Endodermal cell (in vitro differentiated cells): Measurements from ENCODE around the gene CNTN4. TPM values are rescaled to one million over a fixed set of nuclear protein-coding genes. Genes with fewer than 3 reads are reported as not detected.

Experiments used
- DNase-seq: peaks from one replicate; pipeline ENCODE4 v3.0.0-alpha.2; 2017
- H3K27ac ChIP-seq: 2 replicates; pipeline ENCODE4 v1.5.1; 2013; ENCODE audit warnings: mild to moderate bottlenecking, low read depth, low read length, moderate library complexity
- H3K27me3 ChIP-seq: 2 replicates; pipeline ENCODE4 v1.6.1; 2013; ENCODE audit warnings: mild to moderate bottlenecking, low read length, moderate library complexity; ENCODE audit not compliant: insufficient read depth, control insufficient read depth, poor library complexity, severe bottlenecking
- H3K36me3 ChIP-seq: 2 replicates; pipeline ENCODE4 v1.7.0; 2013; ENCODE audit warnings: mild to moderate bottlenecking, low read length, moderate library complexity; ENCODE audit not compliant: control insufficient read depth, insufficient read depth
- H3K4me1 ChIP-seq: one replicate; pipeline ENCODE4 v1.7.0; 2013; ENCODE audit warnings: low read length; ENCODE audit not compliant: control insufficient read depth, insufficient read depth
- H3K4me3 ChIP-seq: 2 replicates; pipeline ENCODE4 v1.5.1; 2013; ENCODE audit warnings: mild to moderate bottlenecking, low read length, moderate library complexity
- H3K9ac ChIP-seq: 2 replicates; pipeline ENCODE4 v1.6.1; 2013; ENCODE audit warnings: mild to moderate bottlenecking, low read length, moderate library complexity; ENCODE audit not compliant: poor library complexity, severe bottlenecking; ENCODE audit errors: extremely low read depth
- H3K9me3 ChIP-seq: 2 replicates; pipeline ENCODE4 v1.6.1; 2013; ENCODE audit warnings: mild to moderate bottlenecking, low read length, moderate library complexity; ENCODE audit not compliant: control insufficient read depth
- H3K27ac Mint-ChIP-seq: 2 replicates; pipeline ENCODE4 v1.8.0; 2020; ENCODE audit warnings: mixed read lengths
- H3K27me3 Mint-ChIP-seq: 2 replicates; pipeline ENCODE4 v1.8.0; 2021; ENCODE audit warnings: mild to moderate bottlenecking, mixed read lengths; ENCODE audit not compliant: insufficient read depth
- H3K36me3 Mint-ChIP-seq: 2 replicates; pipeline ENCODE4 v1.8.0; 2020; ENCODE audit warnings: low read depth, mixed read lengths
- H3K4me1 Mint-ChIP-seq: 2 replicates; pipeline ENCODE4 v1.8.0; 2020; ENCODE audit warnings: mixed read lengths
- H3K4me3 Mint-ChIP-seq: 2 replicates; pipeline ENCODE4 v1.8.0; 2020; ENCODE audit warnings: mild to moderate bottlenecking, moderate library complexity, mixed read lengths
- H3K9me3 Mint-ChIP-seq: 2 replicates; pipeline ENCODE4 v1.8.0; 2020; ENCODE audit warnings: mild to moderate bottlenecking, mixed read lengths
- CTCF ChIP-seq: fragments of 200-600 bp; sonication (generic); conservative IDR thresholded peaks from 2 replicates; pipeline ENCODE4 v1.5.0; 2021; ENCODE audit warnings: antibody characterized with exemption, mild to moderate bottlenecking
- WGBS, 2 experiments: methylation state at CpG; one replicate each; pipeline versions ENCODE4 v1.1.5 to v1.1.7; 2013; ENCODE audit warnings: missing lambda C conversion rate in 2 of 2, mixed read lengths in 1 of 2; ENCODE audit not compliant: insufficient coverage in 1 of 2, insufficient read length in 1 of 2; 5-methylcytosine and 5-hydroxymethylcytosine counted together
- total RNA-seq, 2 donors: library from RNA; stranded (reverse); fragmentation: NEBNext Ultra II Directional in 1 of 2; extraction: Animal tissue kit (Norgen Biotek cat#: 25700) in 1 of 2; gene quantifications; 2 replicates in 1 of 2; 3 replicates in 1 of 2; pipeline ENCODE4 v1.2.1, GENCODE V29; 2021

CNTN4 gene
- total RNA-seq, 2 donors from 2014 or later: 10.8 to 11.1 TPM

- no peaks in the 10 kb centered on the region for H3K36me3 ChIP-seq
- no peak overlapping the region for H3K9ac ChIP-seq
- H3K27ac ChIP-seq: no peak overlapping the region
- Mint-ChIP-seq H3K27ac (no peak overlapping the region), H3K36me3 (no peaks in the 10 kb centered on the region), H3K9me3 (no peaks in the 10 kb centered on the region), H3K4me1 (peaks cover 12% of the 10 kb centered on the region), H3K27me3 (peaks cover 94% of the 10 kb centered on the region), H3K4me3 (no peak overlapping the region)
- no peak overlapping the region for H3K4me3 ChIP-seq
- DNase-seq: no peak
- TF ChIP-seq CTCF: no peak
- H3K4me1 ChIP-seq: peaks cover 3% of the 10 kb centered on the region
- no peaks in the 10 kb centered on the region for H3K9me3 ChIP-seq
- 94 to 97% methylated on average over 4 of the region's 5 CpGs for WGBS, 2 experiments
- peaks cover 86% of the 10 kb centered on the region for H3K27me3 ChIP-seq
These were observed 676.0 kb downstream of the CNTN4 start for GRCh38 chr3:2774481-2775249.

GRCh38 chr3:2783261-2783660 is 684.6 kb downstream of the CNTN4 start:
- no peak overlapping the region for H3K9ac ChIP-seq
- H3K4me3 ChIP-seq: no peak overlapping the region
- peaks cover 97% of the 10 kb centered on the region for H3K27me3 Mint-ChIP-seq
- H3K27ac ChIP-seq: no peak overlapping the region
- H3K4me1 ChIP-seq: no peaks in the 10 kb centered on the region
- DNase-seq: no peak
- H3K36me3 ChIP-seq: no peaks in the 10 kb centered on the region
- H3K36me3 Mint-ChIP-seq: no peaks in the 10 kb centered on the region
- peaks cover 100% of the 10 kb centered on the region for H3K27me3 ChIP-seq
- TF ChIP-seq CTCF: no peak
- H3K9me3 ChIP-seq: no peaks in the 10 kb centered on the region
- H3K27ac Mint-ChIP-seq: no peak overlapping the region
- no peak overlapping the region for H3K4me3 Mint-ChIP-seq
- no peaks in the 10 kb centered on the region for H3K9me3 Mint-ChIP-seq
- peaks cover 8% of the 10 kb centered on the region for H3K4me1 Mint-ChIP-seq
- WGBS, 2 experiments: 43 to 52% methylated on average over 2 of the region's 2 CpGs

GRCh38 chr3:2784627-2785026 is 686.0 kb downstream of the CNTN4 start:
- H3K27ac ChIP-seq: no peak overlapping the region
- Mint-ChIP-seq H3K27me3 (peaks cover 97% of the 10 kb centered on the region), H3K27ac (no peak overlapping the region), H3K4me3 (no peak overlapping the region), H3K36me3 (no peaks in the 10 kb centered on the region), H3K9me3 (no peaks in the 10 kb centered on the region), H3K4me1 (peaks cover 8% of the 10 kb centered on the region)
- DNase-seq: no peak
- H3K4me1 ChIP-seq: no peaks in the 10 kb centered on the region
- 83 to 95% methylated on average over 1 to 2 of the region's 2 CpGs for WGBS, 2 experiments
- TF ChIP-seq CTCF: no peak
- no peak overlapping the region for H3K9ac ChIP-seq
- H3K9me3 ChIP-seq: no peaks in the 10 kb centered on the region
- H3K27me3 ChIP-seq: peaks cover 100% of the 10 kb centered on the region
- no peaks in the 10 kb centered on the region for H3K36me3 ChIP-seq
- H3K4me3 ChIP-seq: no peak overlapping the region
